Spinal cord (tissue), 10 donors: ENCODE data around the gene RAB11FIP4. TPM values are rescaled to one million over a fixed set of nuclear protein-coding genes. Genes with fewer than 3 reads are reported as not detected.
A peak's percentile ranks its signal among the peaks of the same experiment; 100 is the strongest.

Experiments used
- DNase-seq, 6 donors: peaks; one replicate each; pipeline versions ENCODE4 v3.0.0 to v3.0.0-alpha.2; 2013 to 2015; ENCODE audit warnings: low spot score in 6 of 6, low read depth in 4 of 6
- H3K27ac ChIP-seq: one replicate; pipeline ENCODE4 v1.5.1; 2013; ENCODE audit warnings: low read depth, low read length, control low read depth
- H3K27me3 ChIP-seq: one replicate; pipeline ENCODE4 v1.6.1; 2013; ENCODE audit warnings: low read length; ENCODE audit not compliant: control insufficient read depth, insufficient read depth
- H3K36me3 ChIP-seq: one replicate; pipeline ENCODE4 v1.6.1; 2013; ENCODE audit warnings: low read length; ENCODE audit not compliant: control insufficient read depth, insufficient read depth
- H3K4me1 ChIP-seq: one replicate; pipeline ENCODE4 v1.6.1; 2013; ENCODE audit warnings: low read length; ENCODE audit not compliant: control insufficient read depth, insufficient read depth
- H3K4me3 ChIP-seq: one replicate; pipeline ENCODE4 v1.5.1; 2013; ENCODE audit warnings: low read depth, low read length, control low read depth
- H3K9me3 ChIP-seq: one replicate; pipeline ENCODE4 v1.6.1; 2013; ENCODE audit warnings: low read length; ENCODE audit not compliant: control insufficient read depth, insufficient read depth
- WGBS: methylation state at CpG from one replicate; pipeline ENCODE4 v1.1.5; 2013; ENCODE audit warnings: missing lambda C conversion rate; ENCODE audit not compliant: insufficient coverage; 5-methylcytosine and 5-hydroxymethylcytosine counted together
- polyA plus RNA-seq, 2 donors: library from polyadenylated mRNA; unstranded; fragments of 120-200 nt; gene quantifications; one replicate each; pipeline ENCODE4 v1.2.1, GENCODE V29; 2013; ENCODE audit not compliant: insufficient read length in 2 of 2
- total RNA-seq, 2 donors: library from RNA; depleted of rRNA in 1 of 2; stranded (reverse); fragments of 120-200 nt in 1 of 2; fragments of >200 nt in 1 of 2; gene quantifications; one replicate each; pipeline versions ENCODE4 v1.2.3 to v1.2.4, GENCODE V29; 2013 to 2014
- donor health status: healthy.

Gene RAB11FIP4
- total and polyA plus RNA-seq, 4 donors: 15.3 to 50.5 (median 40.1) TPM

GRCh38 chr17:31508288-31509094 lies 117.0 kb downstream of the RAB11FIP4 start:
- no peak overlapping the region for H3K4me3 ChIP-seq
- no peak overlapping the region for H3K27ac ChIP-seq

GRCh38 chr17:31509095-31509804 lies 117.8 kb downstream of the RAB11FIP4 start:
- Histone ChIP-seq H3K27me3 (no peaks in the 10 kb centered on the region), H3K36me3 (peaks cover 11% of the 10 kb centered on the region), H3K4me3 (no peak overlapping the region), H3K9me3 (no peaks in the 10 kb centered on the region), H3K27ac (no peak overlapping the region), H3K4me1 (peaks cover 42% of the 10 kb centered on the region)
- no peak for DNase-seq
- 90% methylated on average over 12 of the region's 13 CpGs for WGBS

More at GRCh38 chr17:31508288-31509094, 117.0 kb downstream of the RAB11FIP4 start:
- Histone ChIP-seq H3K36me3 (peaks cover 11% of the 10 kb centered on the region), H3K4me1 (peaks cover 39% of the 10 kb centered on the region), H3K9me3 (no peaks in the 10 kb centered on the region), H3K27me3 (no peaks in the 10 kb centered on the region)
- no peak for DNase-seq
- WGBS: 79% methylated on average over 13 of the region's 13 CpGs

GRCh38 chr17:31509805-31510177 lies 118.3 kb downstream of the RAB11FIP4 start:
- 77% methylated on average over 5 of the region's 5 CpGs for WGBS
- Histone ChIP-seq H3K36me3 (peaks cover 11% of the 10 kb centered on the region), H3K4me3 (no peak overlapping the region), H3K27ac (no peak overlapping the region), H3K9me3 (no peaks in the 10 kb centered on the region), H3K27me3 (no peaks in the 10 kb centered on the region), H3K4me1 (peaks cover 47% of the 10 kb centered on the region)
- no peak for DNase-seq

GRCh38 chr17:31510308-31511194 lies 119.1 kb downstream of the RAB11FIP4 start:
- no peak overlapping the region for H3K27ac ChIP-seq
- no peaks in the 10 kb centered on the region for H3K27me3 ChIP-seq
- peaks cover 55% of the 10 kb centered on the region for H3K4me1 ChIP-seq
- WGBS: 44% methylated on average over 5 of the region's 14 CpGs
- no peak overlapping the region for H3K4me3 ChIP-seq
- H3K9me3 ChIP-seq: no peaks in the 10 kb centered on the region
- DNase-seq: no peak
- H3K36me3 ChIP-seq: peaks cover 11% of the 10 kb centered on the region

GRCh38 chr17:31511195-31511578 lies 119.7 kb downstream of the RAB11FIP4 start:
- H3K4me1 ChIP-seq: peaks cover 55% of the 10 kb centered on the region
- H3K4me3 ChIP-seq: no peak overlapping the region
- H3K27ac ChIP-seq: no peak overlapping the region
- peaks cover 11% of the 10 kb centered on the region for H3K36me3 ChIP-seq
- H3K27me3 ChIP-seq: no peaks in the 10 kb centered on the region
- DNase-seq: no peak
- no peaks in the 10 kb centered on the region for H3K9me3 ChIP-seq
- 46% methylated on average over 9 of the region's 9 CpGs for WGBS

- H3K36me3 ChIP-seq: peaks cover 11% of the 10 kb centered on the region
- no peak overlapping the region for H3K4me3 ChIP-seq
- no peak overlapping the region for H3K27ac ChIP-seq
- peak in 5 of 6 donors; percentile 20 to 76 (median 48) for DNase-seq
- no peaks in the 10 kb centered on the region for H3K27me3 ChIP-seq
- H3K4me1 ChIP-seq: peaks cover 55% of the 10 kb centered on the region
- WGBS: 42% methylated on average over 7 of the region's 9 CpGs
- no peaks in the 10 kb centered on the region for H3K9me3 ChIP-seq
Measured at GRCh38 chr17:31511580-31511979, 120.1 kb downstream of the RAB11FIP4 start.

- H3K36me3 ChIP-seq: peaks cover 11% of the 10 kb centered on the region
- no peaks in the 10 kb centered on the region for H3K9me3 ChIP-seq
- no peak for DNase-seq
- WGBS: 73% methylated on average over 15 of the region's 15 CpGs
- no peak overlapping the region for H3K27ac ChIP-seq
- H3K4me3 ChIP-seq: no peak overlapping the region
- peaks cover 55% of the 10 kb centered on the region for H3K4me1 ChIP-seq
- no peaks in the 10 kb centered on the region for H3K27me3 ChIP-seq
Measured at GRCh38 chr17:31512104-31512740, 120.7 kb downstream of the RAB11FIP4 start.

GRCh38 chr17:31512796-31513195 lies 121.3 kb downstream of the RAB11FIP4 start:
- H3K27me3 ChIP-seq: no peaks in the 10 kb centered on the region
- whole genome bisulfite sequencing: 96% methylated on average over 8 of the region's 12 CpGs
- no peak overlapping the region for H3K4me3 ChIP-seq
- H3K27ac ChIP-seq: no peak overlapping the region
- peaks cover 55% of the 10 kb centered on the region for H3K4me1 ChIP-seq
- DNase-seq: no peak
- peaks cover 15% of the 10 kb centered on the region for H3K36me3 ChIP-seq
- no peaks in the 10 kb centered on the region for H3K9me3 ChIP-seq
